Activated naive CD8-positive, alpha-beta T cell treated with anti-CD3 and anti-CD28 coated beads, Interleukin-2, amount 10 ng/mL, durations not matched to agents 7 days and 5 days (primary cell): Measurements from ENCODE around the gene MACROH2A1. TPM values are rescaled to one million over a fixed set of nuclear protein-coding genes. Genes with fewer than 3 reads are reported as not detected.
A peak's percentile ranks its signal among the peaks of the same experiment; 100 is the strongest.

ENCODE experiments used
- ATAC-seq: fragments of 150-1000 bp; cut with Tn5 transposase; one replicate; pipeline ENCODE4 v1.10.0; 2021; ENCODE audit warnings: low read depth, moderate library complexity
- POLR2A ChIA-PET: fragments of 350-600 bp; sonication (Branson Sonifier 250); formaldehyde crosslinking; loops from one replicate; lab custom pipeline; 2021; ENCODE audit warnings: antibody characterized with exemption; lab: Charles Lee
- DNase-seq: peaks from one replicate; pipeline ENCODE4 v3.0.0; 2021
- H3K27ac Mint-ChIP-seq: one replicate; pipeline ENCODE4 v1.8.0; 2022; ENCODE audit warnings: mild to moderate bottlenecking, mixed read lengths
- H3K27me3 Mint-ChIP-seq: one replicate; pipeline ENCODE4 v1.8.0; 2022; ENCODE audit warnings: mild to moderate bottlenecking, moderate library complexity, mixed read lengths
- H3K36me3 Mint-ChIP-seq: one replicate; pipeline ENCODE4 v1.8.0; 2021; ENCODE audit warnings: mild to moderate bottlenecking, mixed read lengths
- H3K4me1 Mint-ChIP-seq: one replicate; pipeline ENCODE4 v1.8.0; 2021; ENCODE audit warnings: mixed read lengths
- H3K4me3 Mint-ChIP-seq: one replicate; pipeline ENCODE4 v1.8.0; 2022; ENCODE audit warnings: mild to moderate bottlenecking, moderate library complexity, mixed read lengths
- H3K9me3 Mint-ChIP-seq: one replicate; pipeline ENCODE4 v1.8.0; 2021; ENCODE audit warnings: mixed read lengths
- total RNA-seq, 2 experiments: library from RNA; stranded (reverse); gene quantifications; one replicate each; pipeline ENCODE4 v1.2.3, GENCODE V29; 2021

MACROH2A1 gene
- total RNA-seq, 2 experiments from 2014 or later = 253 to 258 TPM

GRCh38 chr5:135308752-135309151 lies 90.3 kb downstream of the MACROH2A1 start:
- H3K4me3 Mint-ChIP-seq = peak overlapping the region; percentile 63
- POLR2A ChIA-PET = interaction anchor here (2.1 kb wide), 1 partner anchor 17 kb away, joined by 14 read pairs; no protein-coding TSS in a partner anchor
- ATAC-seq (no peak), DNase-seq (no peak)
- H3K9me3 Mint-ChIP-seq = no peaks in the 10 kb centered on the region
- peaks cover 66% of the 10 kb centered on the region for H3K4me1 Mint-ChIP-seq
- H3K27ac Mint-ChIP-seq = peak overlapping the region; percentile 91
- H3K27me3 Mint-ChIP-seq = peaks cover 4% of the 10 kb centered on the region
- H3K36me3 Mint-ChIP-seq = peaks cover 3% of the 10 kb centered on the region

GRCh38 chr5:135308245-135308644 lies 90.8 kb downstream of the MACROH2A1 start:
- Mint-ChIP-seq H3K36me3 (peaks cover 3% of the 10 kb centered on the region), H3K9me3 (no peaks in the 10 kb centered on the region), H3K4me3 (no peak overlapping the region), H3K27ac (peak overlapping the region; percentile 91), H3K27me3 (peaks cover 5% of the 10 kb centered on the region), H3K4me1 (peaks cover 61% of the 10 kb centered on the region)
- ATAC-seq (no peak), DNase-seq (no peak)
- POLR2A ChIA-PET = no interaction called here

GRCh38 chr5:135307143-135307903 lies 91.7 kb downstream of the MACROH2A1 start:
- peaks cover 11% of the 10 kb centered on the region for H3K27me3 Mint-ChIP-seq
- DNase-seq (no peak), ATAC-seq (no peak)
- peaks cover 3% of the 10 kb centered on the region for H3K36me3 Mint-ChIP-seq
- POLR2A ChIA-PET = no interaction called here
- H3K4me1 Mint-ChIP-seq = peaks cover 54% of the 10 kb centered on the region
- no peak overlapping the region for H3K4me3 Mint-ChIP-seq
- no peaks in the 10 kb centered on the region for H3K9me3 Mint-ChIP-seq
- H3K27ac Mint-ChIP-seq = no peak overlapping the region

- ATAC-seq = no peak
- no peak for DNase-seq
- H3K27me3 Mint-ChIP-seq = peaks cover 19% of the 10 kb centered on the region
- POLR2A ChIA-PET = no interaction called here
- H3K4me1 Mint-ChIP-seq = peaks cover 48% of the 10 kb centered on the region
- no peak overlapping the region for H3K27ac Mint-ChIP-seq
- H3K36me3 Mint-ChIP-seq = peaks cover under 1% of the 10 kb centered on the region
- no peak overlapping the region for H3K4me3 Mint-ChIP-seq
- no peaks in the 10 kb centered on the region for H3K9me3 Mint-ChIP-seq
Measured at GRCh38 chr5:135306557-135306956, 92.5 kb downstream of the MACROH2A1 start.

GRCh38 chr5:135304352-135305221 lies 94.4 kb downstream of the MACROH2A1 start:
- POLR2A ChIA-PET = no interaction called here
- Mint-ChIP-seq H3K4me3 (peak overlapping the region; percentile 37), H3K9me3 (no peaks in the 10 kb centered on the region), H3K36me3 (no peaks in the 10 kb centered on the region), H3K27me3 (peaks cover 34% of the 10 kb centered on the region), H3K27ac (no peak overlapping the region), H3K4me1 (peaks cover 31% of the 10 kb centered on the region)
- no peak for ATAC-seq
- no peak for DNase-seq

GRCh38 chr5:135303582-135304173 lies 95.4 kb downstream of the MACROH2A1 start:
- ATAC-seq (no peak), DNase-seq (no peak)
- H3K4me3 Mint-ChIP-seq = no peak overlapping the region
- POLR2A ChIA-PET = no interaction called here
- no peak overlapping the region for H3K27ac Mint-ChIP-seq
- H3K4me1 Mint-ChIP-seq = peaks cover 22% of the 10 kb centered on the region
- H3K27me3 Mint-ChIP-seq = peaks cover 37% of the 10 kb centered on the region
- no peaks in the 10 kb centered on the region for H3K36me3 Mint-ChIP-seq
- H3K9me3 Mint-ChIP-seq = no peaks in the 10 kb centered on the region

- no peak for ATAC-seq
- Mint-ChIP-seq H3K27ac (no peak overlapping the region), H3K9me3 (peaks cover under 1% of the 10 kb centered on the region), H3K36me3 (no peaks in the 10 kb centered on the region), H3K27me3 (peaks cover 61% of the 10 kb centered on the region), H3K4me3 (no peak overlapping the region), H3K4me1 (peaks cover 3% of the 10 kb centered on the region)
- DNase-seq = no peak
- POLR2A ChIA-PET = no interaction called here
Measured at GRCh38 chr5:135296900-135297816, 101.9 kb downstream of the MACROH2A1 start.

GRCh38 chr5:135295852-135296251 lies 103.2 kb downstream of the MACROH2A1 start:
- no peak overlapping the region for H3K4me3 Mint-ChIP-seq
- peaks cover 3% of the 10 kb centered on the region for H3K9me3 Mint-ChIP-seq
- DNase-seq (no peak), ATAC-seq (no peak)
- POLR2A ChIA-PET = no interaction called here
- peaks cover 3% of the 10 kb centered on the region for H3K4me1 Mint-ChIP-seq
- no peaks in the 10 kb centered on the region for H3K36me3 Mint-ChIP-seq
- H3K27ac Mint-ChIP-seq = no peak overlapping the region
- peaks cover 58% of the 10 kb centered on the region for H3K27me3 Mint-ChIP-seq

GRCh38 chr5:135294793-135295192 lies 104.2 kb downstream of the MACROH2A1 start:
- Mint-ChIP-seq H3K27me3 (peaks cover 61% of the 10 kb centered on the region), H3K9me3 (peaks cover 3% of the 10 kb centered on the region), H3K27ac (no peak overlapping the region), H3K36me3 (no peaks in the 10 kb centered on the region), H3K4me3 (no peak overlapping the region), H3K4me1 (peaks cover 3% of the 10 kb centered on the region)
- POLR2A ChIA-PET = no interaction called here
- DNase-seq = no peak
- ATAC-seq = no peak

- Mint-ChIP-seq H3K4me1 (no peaks in the 10 kb centered on the region), H3K4me3 (no peak overlapping the region), H3K9me3 (peaks cover 10% of the 10 kb centered on the region), H3K27ac (no peak overlapping the region), H3K27me3 (peaks cover 83% of the 10 kb centered on the region), H3K36me3 (peaks cover 2% of the 10 kb centered on the region)
- DNase-seq (no peak), ATAC-seq (no peak)
- POLR2A ChIA-PET = no interaction called here
Measured at GRCh38 chr5:135289651-135290050, 109.4 kb downstream of the MACROH2A1 start.

GRCh38 chr5:135287551-135287950 lies 111.5 kb downstream of the MACROH2A1 start:
- H3K27ac Mint-ChIP-seq = no peak overlapping the region
- POLR2A ChIA-PET = no interaction called here
- no peaks in the 10 kb centered on the region for H3K4me1 Mint-ChIP-seq
- peaks cover 10% of the 10 kb centered on the region for H3K9me3 Mint-ChIP-seq
- DNase-seq (no peak), ATAC-seq (no peak)
- peaks cover 2% of the 10 kb centered on the region for H3K36me3 Mint-ChIP-seq
- H3K4me3 Mint-ChIP-seq = no peak overlapping the region
- peaks cover 91% of the 10 kb centered on the region for H3K27me3 Mint-ChIP-seq
